Measurements from ENCODE around the gene LEF1.
"Not testable (repeated sequence)": the region's sequence is repeated elsewhere in the genome, so short reads cannot be mapped to it uniquely, and the experiment has no call there.

The LEF1 gene

GRCh38 chr4:108058685-108059440, 109.9 kb downstream of the LEF1 start:
- Histone ChIP-seq H3K27me3 (ENCODE audit: control insufficient read depth, insufficient read depth, low read length) (no peaks in the 10 kb centered on the region), H3K4me3 (ENCODE audit: low read depth, low read length) (no peak overlapping the region), H3K9ac (ENCODE audit: low read depth, low read length) (no peak overlapping the region), H3K27ac (ENCODE audit: low read depth, low read length) (no peak overlapping the region), H3K36me3 (ENCODE audit: control insufficient read depth, insufficient read depth, low read length) (no peaks in the 10 kb centered on the region), H3K4me1 (ENCODE audit: control insufficient read depth, insufficient read depth, low read length) (no peaks in the 10 kb centered on the region; the same call in 1 of the 2 replicates), H3K9me3 (ENCODE audit: control insufficient read depth, insufficient read depth, low read length) (no peaks in the 10 kb centered on the region)

- Histone ChIP-seq H3K9ac (ENCODE audit: low read depth, low read length) (no peak overlapping the region), H3K36me3 (ENCODE audit: control insufficient read depth, insufficient read depth, low read length) (no peaks in the 10 kb centered on the region), H3K27ac (ENCODE audit: low read depth, low read length) (no peak overlapping the region), H3K4me1 (ENCODE audit: control insufficient read depth, insufficient read depth, low read length) (no peaks in the 10 kb centered on the region; the same call in 1 of the 2 replicates), H3K4me3 (ENCODE audit: low read depth, low read length) (no peak overlapping the region), H3K27me3 (ENCODE audit: control insufficient read depth, insufficient read depth, low read length) (peaks cover 6% of the 10 kb centered on the region; the same call in 1 of the 2 replicates), H3K9me3 (ENCODE audit: control insufficient read depth, insufficient read depth, low read length) (no peaks in the 10 kb centered on the region)
Measured at GRCh38 chr4:108056418-108056817, 112.3 kb downstream of the LEF1 start.

DNA sequence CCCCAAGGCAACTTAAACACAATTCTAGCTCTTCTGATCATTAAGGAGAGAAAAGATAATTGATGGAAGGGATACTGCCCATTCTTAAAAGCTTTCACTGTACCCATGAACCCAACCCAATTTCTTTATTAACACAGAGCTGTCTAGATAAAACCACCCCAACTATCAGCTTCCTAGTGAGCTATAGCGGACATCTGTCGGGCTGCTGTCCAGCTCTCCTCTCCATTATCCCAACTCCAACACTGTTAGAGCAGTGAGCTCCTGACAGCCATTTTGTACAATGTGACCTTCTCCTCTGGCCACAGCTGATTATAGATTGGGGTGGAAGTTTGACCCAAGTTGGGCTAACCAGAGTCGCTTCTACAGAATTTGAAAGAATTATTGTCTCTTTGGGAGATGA, 112.9 kb downstream of the LEF1 start:
- Histone ChIP-seq H3K36me3 (ENCODE audit: control insufficient read depth, insufficient read depth, low read length) (no peaks in the 10 kb centered on the region), H3K4me3 (ENCODE audit: low read depth, low read length) (no peak overlapping the region), H3K9ac (ENCODE audit: low read depth, low read length) (no peak overlapping the region), H3K4me1 (ENCODE audit: control insufficient read depth, insufficient read depth, low read length) (no peaks in the 10 kb centered on the region; the same call in 1 of the 2 replicates), H3K27ac (ENCODE audit: low read depth, low read length) (no peak overlapping the region), H3K9me3 (ENCODE audit: control insufficient read depth, insufficient read depth, low read length) (no peaks in the 10 kb centered on the region), H3K27me3 (ENCODE audit: control insufficient read depth, insufficient read depth, low read length) (peaks cover 6% of the 10 kb centered on the region; the same call in 1 of the 2 replicates)

DNA sequence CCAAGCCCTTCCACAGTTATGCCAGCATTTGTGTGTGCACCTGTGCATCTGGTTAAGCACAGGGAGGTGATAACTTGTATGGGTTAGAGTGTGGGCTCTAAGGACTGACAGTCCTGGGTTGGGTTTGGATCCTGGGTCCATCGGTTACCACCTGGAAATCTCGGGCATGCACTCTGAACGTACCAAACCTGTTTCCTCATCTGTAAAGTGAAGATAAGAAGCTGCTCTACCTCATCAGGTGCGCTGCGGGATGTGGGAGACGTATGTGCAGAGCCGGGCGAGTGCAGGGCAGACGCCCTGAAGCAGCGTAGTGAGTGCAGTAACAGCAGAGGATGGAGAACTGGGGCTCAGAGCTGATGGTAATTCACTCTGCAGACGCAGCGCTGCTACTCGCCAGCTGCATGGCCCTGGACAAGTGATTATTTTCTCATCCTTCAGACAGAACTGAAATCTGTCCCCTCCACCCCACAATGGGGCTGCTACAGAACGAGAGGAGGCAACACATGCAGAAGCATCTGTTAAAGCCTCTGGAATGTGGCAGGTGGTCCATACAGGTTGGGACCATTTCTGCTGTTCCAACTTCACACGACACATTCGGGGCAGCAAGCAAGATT, 114.6 kb downstream of the LEF1 start:
- Histone ChIP-seq H3K9ac (ENCODE audit: low read depth, low read length) (no peak overlapping the region), H3K4me1 (ENCODE audit: control insufficient read depth, insufficient read depth, low read length) (no peaks in the 10 kb centered on the region), H3K27ac (ENCODE audit: low read depth, low read length) (no peak overlapping the region), H3K36me3 (ENCODE audit: control insufficient read depth, insufficient read depth, low read length) (no peaks in the 10 kb centered on the region), H3K9me3 (ENCODE audit: control insufficient read depth, insufficient read depth, low read length) (no peaks in the 10 kb centered on the region), H3K4me3 (ENCODE audit: low read depth, low read length) (no peak overlapping the region), H3K27me3 (ENCODE audit: control insufficient read depth, insufficient read depth, low read length) (peaks cover 17% of the 10 kb centered on the region)

DNA sequence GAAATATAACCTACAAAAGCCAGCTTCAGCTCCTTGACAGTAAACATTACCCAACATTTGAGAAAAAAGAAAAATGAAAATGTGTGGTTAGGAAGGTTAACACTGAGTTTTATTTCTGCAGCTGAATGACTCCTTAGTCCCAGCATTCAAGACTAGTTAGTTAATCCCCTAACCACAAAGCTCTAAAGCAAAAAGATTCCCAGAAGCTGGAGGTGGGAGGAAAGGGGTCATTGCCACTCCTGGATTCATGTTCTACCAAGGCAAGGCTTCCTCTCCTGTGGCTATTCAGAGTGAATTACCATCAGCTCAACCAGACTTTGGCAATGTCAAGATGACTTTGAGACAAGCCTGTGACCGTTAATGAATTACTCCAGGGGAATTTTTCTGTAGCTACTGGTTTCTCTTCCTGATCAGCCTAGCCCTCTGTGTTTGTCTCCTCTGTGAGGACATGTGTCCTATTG, 115.5 kb downstream of the LEF1 start:
- Histone ChIP-seq H3K27ac (ENCODE audit: low read depth, low read length) (no peak overlapping the region), H3K4me1 (ENCODE audit: control insufficient read depth, insufficient read depth, low read length) (no peaks in the 10 kb centered on the region), H3K9ac (ENCODE audit: low read depth, low read length) (no peak overlapping the region), H3K27me3 (ENCODE audit: control insufficient read depth, insufficient read depth, low read length) (peaks cover 22% of the 10 kb centered on the region), H3K9me3 (ENCODE audit: control insufficient read depth, insufficient read depth, low read length) (no peaks in the 10 kb centered on the region), H3K4me3 (ENCODE audit: low read depth, low read length) (no peak overlapping the region), H3K36me3 (ENCODE audit: control insufficient read depth, insufficient read depth, low read length) (no peaks in the 10 kb centered on the region)

DNA sequence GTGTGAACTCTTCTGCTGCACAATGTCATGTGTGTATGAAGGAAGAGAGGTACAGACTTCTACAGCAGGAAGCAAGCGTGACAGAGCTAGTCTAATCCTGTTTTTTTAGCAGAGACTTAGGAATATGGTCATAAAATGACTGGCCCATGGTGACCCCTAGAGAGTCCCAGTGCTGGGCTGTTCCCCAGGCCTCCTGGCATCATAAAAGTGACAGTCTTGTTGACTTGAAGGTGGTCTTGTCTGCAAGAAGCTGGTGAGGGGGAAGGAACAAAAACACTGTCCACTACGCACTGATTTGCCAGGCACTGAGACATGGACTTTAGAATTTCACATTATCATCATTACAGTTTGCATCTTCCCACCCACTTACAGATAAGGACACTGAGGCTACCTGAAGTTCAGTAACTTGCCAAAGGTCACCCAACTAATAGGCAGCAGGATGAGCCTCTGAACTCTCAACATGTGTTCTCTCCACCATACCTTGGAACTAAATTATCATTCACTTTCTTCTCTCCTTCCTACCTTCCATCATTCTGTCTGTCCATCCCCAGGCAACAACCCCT, 116.1 kb downstream of the LEF1 start:
- H3K36me3 ChIP-seq (ENCODE audit: control insufficient read depth, insufficient read depth, low read length), result no peaks in the 10 kb centered on the region
- H3K4me3 ChIP-seq (ENCODE audit: low read depth, low read length), result no peak overlapping the region
- H3K9me3 ChIP-seq (ENCODE audit: control insufficient read depth, insufficient read depth, low read length), result no peaks in the 10 kb centered on the region
- H3K27ac ChIP-seq (ENCODE audit: low read depth, low read length), result no peak overlapping the region
- H3K27me3 ChIP-seq (ENCODE audit: control insufficient read depth, insufficient read depth, low read length), result peaks cover 22% of the 10 kb centered on the region
- no peaks in the 10 kb centered on the region for H3K4me1 ChIP-seq (ENCODE audit: control insufficient read depth, insufficient read depth, low read length)
- H3K9ac ChIP-seq (ENCODE audit: low read depth, low read length), result no peak overlapping the region

- H3K4me3 ChIP-seq (ENCODE audit: low read depth, low read length), result no peak overlapping the region
- no peaks in the 10 kb centered on the region for H3K36me3 ChIP-seq (ENCODE audit: control insufficient read depth, insufficient read depth, low read length)
- peaks cover 22% of the 10 kb centered on the region for H3K27me3 ChIP-seq (ENCODE audit: control insufficient read depth, insufficient read depth, low read length)
- no peak overlapping the region for H3K9ac ChIP-seq (ENCODE audit: low read depth, low read length)
- H3K4me1 ChIP-seq (ENCODE audit: control insufficient read depth, insufficient read depth, low read length), result no peaks in the 10 kb centered on the region
- H3K9me3 ChIP-seq (ENCODE audit: control insufficient read depth, insufficient read depth, low read length), result no peaks in the 10 kb centered on the region
- H3K27ac ChIP-seq (ENCODE audit: low read depth, low read length), result no peak overlapping the region
Measured at GRCh38 chr4:108051343-108051742, 117.4 kb downstream of the LEF1 start.

DNA sequence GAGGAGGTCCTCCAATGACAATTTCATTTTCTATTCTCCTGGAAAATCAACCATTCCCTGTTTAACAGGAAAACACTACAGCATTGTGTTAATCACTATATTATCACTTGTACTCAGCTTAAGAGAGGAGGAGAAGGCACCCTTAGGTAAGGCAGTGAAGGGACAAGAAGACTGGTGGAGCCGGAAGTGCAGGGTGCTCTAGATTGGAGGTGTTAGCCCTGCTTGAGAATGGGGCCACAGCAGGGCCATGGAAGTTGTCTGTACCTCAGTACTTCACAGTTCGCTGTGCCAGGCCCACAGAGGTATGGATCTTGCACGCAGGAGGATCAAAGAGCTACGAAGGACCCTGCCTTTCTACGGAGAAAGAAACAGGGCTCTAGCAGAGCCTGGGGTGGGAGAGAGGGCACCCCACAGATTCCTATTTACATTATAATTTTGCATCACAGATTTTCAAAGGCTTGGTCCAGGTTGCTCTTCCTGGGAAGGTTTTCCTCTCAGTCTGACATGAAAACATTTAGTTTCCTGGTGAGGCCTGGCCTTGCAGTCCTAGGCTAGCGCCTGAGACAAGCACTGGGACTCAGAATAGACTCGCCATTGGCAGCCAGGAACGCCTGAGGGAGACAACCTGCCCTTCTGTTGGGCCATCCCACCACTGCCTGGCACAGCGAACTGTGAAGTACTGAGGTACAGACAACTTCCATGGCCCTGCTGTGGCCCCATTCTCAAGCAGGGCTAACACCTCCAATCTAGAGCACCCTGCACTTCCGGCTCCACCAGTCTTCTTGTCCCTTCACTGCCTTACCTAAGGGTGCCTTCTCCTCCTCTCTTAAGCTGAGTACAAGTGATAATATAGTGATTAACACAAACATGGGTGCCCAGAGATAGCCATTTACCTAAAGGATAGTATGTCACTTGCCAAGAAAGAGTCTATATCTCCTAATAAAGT, 118.3 kb downstream of the LEF1 start:
- H3K27ac ChIP-seq (ENCODE audit: low read depth, low read length); H3K9ac ChIP-seq (ENCODE audit: low read depth, low read length); H3K36me3 ChIP-seq (ENCODE audit: control insufficient read depth, insufficient read depth, low read length); H3K4me3 ChIP-seq (ENCODE audit: low read depth, low read length); H3K4me1 ChIP-seq (ENCODE audit: control insufficient read depth, insufficient read depth, low read length); H3K9me3 ChIP-seq (ENCODE audit: control insufficient read depth, insufficient read depth, low read length): not testable (repeated sequence)
- H3K27me3 ChIP-seq (ENCODE audit: control insufficient read depth, insufficient read depth, low read length), result peaks cover 22% of the 10 kb centered on the region

- Histone ChIP-seq H3K9ac (ENCODE audit: low read depth, low read length) (no peak overlapping the region), H3K27me3 (ENCODE audit: control insufficient read depth, insufficient read depth, low read length) (peaks cover 22% of the 10 kb centered on the region), H3K4me1 (ENCODE audit: control insufficient read depth, insufficient read depth, low read length) (no peaks in the 10 kb centered on the region), H3K9me3 (ENCODE audit: control insufficient read depth, insufficient read depth, low read length) (no peaks in the 10 kb centered on the region), H3K4me3 (ENCODE audit: low read depth, low read length) (no peak overlapping the region), H3K36me3 (ENCODE audit: control insufficient read depth, insufficient read depth, low read length) (no peaks in the 10 kb centered on the region), H3K27ac (ENCODE audit: low read depth, low read length) (no peak overlapping the region)
Measured at GRCh38 chr4:108049406-108049805, 119.3 kb downstream of the LEF1 start.

DNA sequence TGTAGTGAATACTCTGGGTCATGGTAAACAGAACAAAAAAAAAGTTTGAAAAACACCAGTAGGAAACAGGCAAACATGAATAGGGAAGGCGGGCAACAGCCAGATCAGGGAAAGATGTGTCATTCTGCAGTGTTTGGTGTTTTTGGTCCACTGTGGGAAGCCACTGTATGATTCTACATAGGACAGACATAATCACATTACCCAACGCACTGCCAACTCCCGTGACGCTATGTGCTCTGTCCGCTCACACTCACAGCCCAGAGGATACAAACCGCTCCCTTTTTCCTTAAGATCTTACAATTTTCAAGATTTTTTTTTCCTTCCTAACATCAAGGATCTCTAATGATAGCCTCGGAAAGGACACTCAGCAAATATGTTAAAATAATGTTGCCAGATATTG, 119.7 kb downstream of the LEF1 start:
- no peaks in the 10 kb centered on the region for H3K36me3 ChIP-seq (ENCODE audit: control insufficient read depth, insufficient read depth, low read length)
- peaks cover 22% of the 10 kb centered on the region for H3K27me3 ChIP-seq (ENCODE audit: control insufficient read depth, insufficient read depth, low read length)
- H3K27ac ChIP-seq (ENCODE audit: low read depth, low read length), result no peak overlapping the region
- no peak overlapping the region for H3K4me3 ChIP-seq (ENCODE audit: low read depth, low read length)
- H3K9ac ChIP-seq (ENCODE audit: low read depth, low read length), result no peak overlapping the region
- no peaks in the 10 kb centered on the region for H3K9me3 ChIP-seq (ENCODE audit: control insufficient read depth, insufficient read depth, low read length)
- no peaks in the 10 kb centered on the region for H3K4me1 ChIP-seq (ENCODE audit: control insufficient read depth, insufficient read depth, low read length)

Measured in HUES48 (cell line).